ENCODE results near the gene MYADM.

- TF ChIP-seq FOXJ3 (CRISPR knock-in tag; IDR thresholded peaks at IDR 0.05; ENCODE audit: borderline replicate concordance), result no peak
- no peak for TF ChIP-seq CTCF (IDR thresholded peaks at IDR 0.05)
- TF ChIP-seq, protein P1, sequence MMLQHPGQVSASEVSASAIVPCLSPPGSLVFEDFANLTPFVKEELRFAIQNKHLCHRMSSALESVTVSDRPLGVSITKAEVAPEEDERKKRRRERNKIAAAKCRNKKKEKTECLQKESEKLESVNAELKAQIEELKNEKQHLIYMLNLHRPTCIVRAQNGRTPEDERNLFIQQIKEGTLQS (CRISPR knock-in tag; conservative IDR thresholded peaks at IDR 0.05), result no peak
- TF ChIP-seq ELF4 (CRISPR knock-in tag; IDR thresholded peaks at IDR 0.05; ENCODE audit: low read depth), result no peak
- no peak for TF ChIP-seq SMAD3 (CRISPR knock-in tag; IDR thresholded peaks at IDR 0.05; ENCODE audit: borderline replicate concordance)
- no peak for TF ChIP-seq USF2 (CRISPR knock-in tag; IDR thresholded peaks at IDR 0.05)
These were observed 838 bp upstream of the MYADM start for GRCh38 chr19:53866865-53867224.

Measured in WTC11 (cell line).